ENCODE data around the gene ANXA11.
"Not testable (repeated sequence)": the region's sequence is repeated elsewhere in the genome, so short reads cannot be mapped to it uniquely, and the experiment has no call there.

ANXA11 gene

DNA sequence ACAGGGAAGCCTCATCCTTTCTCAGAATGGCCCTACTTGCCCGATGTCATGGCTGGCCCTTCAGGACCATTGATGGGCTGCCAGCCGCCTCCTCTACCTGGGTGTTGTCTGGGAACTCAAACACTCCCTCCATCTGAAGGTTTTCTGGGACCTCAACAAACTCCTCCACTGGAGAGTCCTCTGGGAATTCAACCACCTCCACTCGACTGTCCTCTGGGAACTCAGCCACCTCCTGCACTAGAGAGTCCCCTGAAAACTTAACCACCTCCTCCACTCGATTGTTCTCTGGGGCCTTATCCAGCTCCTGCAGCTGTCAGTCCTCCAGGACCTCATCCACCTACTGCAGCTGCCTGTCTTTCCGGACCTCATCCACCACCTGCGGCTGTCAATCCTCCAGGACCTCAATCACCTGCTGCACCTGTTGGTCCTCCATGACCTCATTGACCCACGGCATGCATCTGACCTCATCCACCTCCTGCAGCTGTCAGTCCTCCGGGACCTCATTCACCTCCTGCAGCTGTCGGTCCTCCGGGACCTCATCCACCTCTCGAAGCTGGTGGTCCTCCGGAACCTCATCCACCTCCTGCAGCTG is 47.1 kb upstream of the ANXA11 start:
- no peak overlapping the region for H3K27ac ChIP-seq (ENCODE audit: low read length)
- H3K27me3 ChIP-seq (ENCODE audit: insufficient read depth, low read length, poor library complexity), result no peaks in the 10 kb centered on the region
- no peak overlapping the region for H2AFZ ChIP-seq (ENCODE audit: low read depth, low read length)
- no peaks in the 10 kb centered on the region for H3K4me1 ChIP-seq (ENCODE audit: insufficient read depth, low read length)
- no peak overlapping the region for H3K4me3 ChIP-seq (ENCODE audit: low read depth in 1 of 2, low read length in 2 of 2)
- H3K9me3 ChIP-seq (ENCODE audit: insufficient read depth, low read length, severe bottlenecking), result no peaks in the 10 kb centered on the region
- H3K9ac ChIP-seq (ENCODE audit: low read depth, low read length), result no peak overlapping the region
- TF ChIP-seq, protein P1, sequence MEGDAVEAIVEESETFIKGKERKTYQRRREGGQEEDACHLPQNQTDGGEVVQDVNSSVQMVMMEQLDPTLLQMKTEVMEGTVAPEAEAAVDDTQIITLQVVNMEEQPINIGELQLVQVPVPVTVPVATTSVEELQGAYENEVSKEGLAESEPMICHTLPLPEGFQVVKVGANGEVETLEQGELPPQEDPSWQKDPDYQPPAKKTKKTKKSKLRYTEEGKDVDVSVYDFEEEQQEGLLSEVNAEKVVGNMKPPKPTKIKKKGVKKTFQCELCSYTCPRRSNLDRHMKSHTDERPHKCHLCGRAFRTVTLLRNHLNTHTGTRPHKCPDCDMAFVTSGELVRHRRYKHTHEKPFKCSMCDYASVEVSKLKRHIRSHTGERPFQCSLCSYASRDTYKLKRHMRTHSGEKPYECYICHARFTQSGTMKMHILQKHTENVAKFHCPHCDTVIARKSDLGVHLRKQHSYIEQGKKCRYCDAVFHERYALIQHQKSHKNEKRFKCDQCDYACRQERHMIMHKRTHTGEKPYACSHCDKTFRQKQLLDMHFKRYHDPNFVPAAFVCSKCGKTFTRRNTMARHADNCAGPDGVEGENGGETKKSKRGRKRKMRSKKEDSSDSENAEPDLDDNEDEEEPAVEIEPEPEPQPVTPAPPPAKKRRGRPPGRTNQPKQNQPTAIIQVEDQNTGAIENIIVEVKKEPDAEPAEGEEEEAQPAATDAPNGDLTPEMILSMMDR (IDR thresholded peaks at IDR 0.05; ENCODE audit: borderline replicate concordance, extremely low read depth, low read length, poor library complexity, severe bottlenecking), result no peak
- no peak for TF ChIP-seq EZH2 (IDR thresholded peaks at IDR 0.05; ENCODE audit: borderline replicate concordance, low read depth, low read length, severe bottlenecking)
- no peaks in the 10 kb centered on the region for H4K20me1 ChIP-seq (ENCODE audit: insufficient read depth, low read length)
- no peak overlapping the region for H3K4me2 ChIP-seq (ENCODE audit: insufficient read depth, low read length)
- no peaks in the 10 kb centered on the region for H3K79me2 ChIP-seq (ENCODE audit: insufficient read depth, low read length)
- DNase-seq, result no peak
- ATAC-seq (ENCODE audit: insufficient read depth, low read depth), result no peak
- no peaks in the 10 kb centered on the region for H3K36me3 ChIP-seq (ENCODE audit: insufficient read depth, low read length)

DNA sequence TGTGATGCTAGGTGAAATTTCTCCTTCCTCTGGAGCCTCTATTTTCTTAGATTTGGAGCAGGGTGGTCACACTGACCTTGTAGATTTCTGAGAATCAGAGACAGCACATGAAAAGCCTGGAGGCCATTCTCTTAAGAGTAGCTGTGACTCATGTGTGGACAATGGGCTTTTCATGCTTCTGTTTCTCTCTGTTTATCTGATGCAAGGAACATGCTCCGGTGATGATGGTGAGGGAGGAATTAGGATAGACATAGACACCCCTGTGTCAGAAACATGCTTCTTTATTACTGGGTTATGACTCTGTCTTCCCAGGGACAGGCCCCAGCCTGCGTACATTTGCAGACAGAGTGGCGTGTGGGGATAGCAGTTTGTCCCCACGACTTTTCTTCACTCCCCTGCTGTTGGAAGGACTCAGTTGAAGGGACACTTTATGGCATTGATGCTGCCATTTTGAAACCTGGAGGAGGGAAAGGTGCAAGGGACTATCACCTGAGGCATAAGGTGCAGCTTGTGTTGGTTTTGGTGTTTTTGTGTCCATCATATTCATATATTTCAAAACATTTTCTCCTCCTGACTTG is 46.5 kb upstream of the ANXA11 start:
- H3K27me3 ChIP-seq (ENCODE audit: insufficient read depth, low read length, poor library complexity); H3K36me3 ChIP-seq (ENCODE audit: insufficient read depth, low read length); H3K4me1 ChIP-seq (ENCODE audit: insufficient read depth, low read length); H3K79me2 ChIP-seq (ENCODE audit: insufficient read depth, low read length); H4K20me1 ChIP-seq (ENCODE audit: insufficient read depth, low read length); H3K9me3 ChIP-seq (ENCODE audit: insufficient read depth, low read length, severe bottlenecking); H3K27ac ChIP-seq (ENCODE audit: low read length); H2AFZ ChIP-seq (ENCODE audit: low read depth, low read length); ATAC-seq (ENCODE audit: insufficient read depth, low read depth); DNase-seq; H3K9ac ChIP-seq (ENCODE audit: low read depth, low read length); H3K4me3 ChIP-seq (ENCODE audit: low read depth in 1 of 2, low read length in 2 of 2); H3K4me2 ChIP-seq (ENCODE audit: insufficient read depth, low read length): not testable (repeated sequence)

DNA sequence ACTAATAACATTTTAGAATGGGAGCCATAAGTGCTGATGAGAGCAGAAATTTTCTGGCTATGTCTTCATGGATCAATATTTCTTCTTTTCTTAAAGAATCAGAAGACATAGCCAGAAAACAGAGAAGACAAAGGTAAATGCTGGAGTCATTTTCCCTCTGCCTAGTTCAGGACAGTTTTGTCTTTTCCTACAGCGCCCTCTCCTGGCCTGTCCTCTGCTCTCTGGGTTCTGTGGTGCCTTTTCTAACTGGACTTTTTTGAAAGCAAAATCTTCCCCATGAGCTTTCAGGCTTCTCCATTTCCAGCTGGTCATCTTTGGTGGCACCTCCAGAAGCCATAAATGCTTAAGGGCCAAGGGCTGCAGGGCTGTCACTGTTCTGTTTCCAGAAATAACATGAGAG is 45.1 kb upstream of the ANXA11 start:
- H3K4me1 ChIP-seq (ENCODE audit: insufficient read depth, low read length); H3K4me3 ChIP-seq (ENCODE audit: low read depth in 1 of 2, low read length in 2 of 2); DNase-seq; H3K27ac ChIP-seq (ENCODE audit: low read length); H2AFZ ChIP-seq (ENCODE audit: low read depth, low read length); H3K36me3 ChIP-seq (ENCODE audit: insufficient read depth, low read length); H3K9ac ChIP-seq (ENCODE audit: low read depth, low read length); H4K20me1 ChIP-seq (ENCODE audit: insufficient read depth, low read length); H3K79me2 ChIP-seq (ENCODE audit: insufficient read depth, low read length); H3K27me3 ChIP-seq (ENCODE audit: insufficient read depth, low read length, poor library complexity); H3K4me2 ChIP-seq (ENCODE audit: insufficient read depth, low read length); H3K9me3 ChIP-seq (ENCODE audit: insufficient read depth, low read length, severe bottlenecking): not testable (repeated sequence)
- ATAC-seq (ENCODE audit: insufficient read depth, low read depth), result peak; percentile 68

DNA sequence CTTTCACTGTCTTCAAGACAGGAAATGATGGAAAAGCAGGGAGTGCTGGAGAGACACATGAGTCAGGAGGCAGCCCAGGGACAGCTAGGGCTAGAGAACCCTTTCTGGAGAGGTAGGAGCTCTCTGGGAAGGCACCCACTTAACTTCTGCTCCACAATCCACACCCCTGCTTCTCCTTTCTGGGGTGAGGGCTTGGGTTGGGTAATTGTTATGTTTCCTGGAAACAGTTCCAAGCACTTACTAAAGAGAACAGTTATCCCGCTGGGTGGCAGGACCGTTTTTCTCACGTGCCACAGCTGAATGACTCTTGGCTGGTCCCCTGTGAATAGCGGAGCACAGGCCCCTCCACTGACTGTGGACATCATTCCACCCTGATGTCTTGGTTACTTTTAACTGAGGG is 44.6 kb upstream of the ANXA11 start:
- DNase-seq; H3K9ac ChIP-seq (ENCODE audit: low read depth, low read length); H4K20me1 ChIP-seq (ENCODE audit: insufficient read depth, low read length); H2AFZ ChIP-seq (ENCODE audit: low read depth, low read length); H3K4me1 ChIP-seq (ENCODE audit: insufficient read depth, low read length); H3K27ac ChIP-seq (ENCODE audit: low read length); ATAC-seq (ENCODE audit: insufficient read depth, low read depth); H3K79me2 ChIP-seq (ENCODE audit: insufficient read depth, low read length); H3K27me3 ChIP-seq (ENCODE audit: insufficient read depth, low read length, poor library complexity); H3K4me3 ChIP-seq (ENCODE audit: low read depth in 1 of 2, low read length in 2 of 2); H3K9me3 ChIP-seq (ENCODE audit: insufficient read depth, low read length, severe bottlenecking); H3K36me3 ChIP-seq (ENCODE audit: insufficient read depth, low read length); H3K4me2 ChIP-seq (ENCODE audit: insufficient read depth, low read length): not testable (repeated sequence)

DNA sequence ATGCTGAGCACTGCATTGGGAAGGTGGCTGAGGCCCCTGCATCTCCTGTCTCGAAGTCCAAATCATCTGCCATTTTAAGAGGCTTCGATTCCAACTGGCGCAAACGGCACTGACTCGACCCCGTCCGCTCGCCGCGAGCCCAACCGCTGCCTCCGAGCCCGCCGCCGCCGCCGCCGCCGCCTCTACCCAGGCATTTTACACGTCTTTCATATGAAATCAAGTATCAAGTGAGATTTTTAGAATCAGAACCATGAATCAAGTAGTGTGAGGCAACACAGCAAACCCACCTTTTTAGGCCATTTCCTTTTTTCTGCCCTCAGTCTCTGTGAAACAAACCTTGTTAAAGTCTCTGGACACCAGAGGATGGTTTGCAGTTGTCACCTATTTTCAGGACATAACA is 42.3 kb upstream of the ANXA11 start:
- not testable (repeated sequence) for H3K79me2 ChIP-seq (ENCODE audit: insufficient read depth, low read length); H2AFZ ChIP-seq (ENCODE audit: low read depth, low read length); H3K9me3 ChIP-seq (ENCODE audit: insufficient read depth, low read length, severe bottlenecking); H3K4me3 ChIP-seq (ENCODE audit: low read depth in 1 of 2, low read length in 2 of 2); H3K9ac ChIP-seq (ENCODE audit: low read depth, low read length); H3K36me3 ChIP-seq (ENCODE audit: insufficient read depth, low read length); ATAC-seq (ENCODE audit: insufficient read depth, low read depth); DNase-seq; H3K4me1 ChIP-seq (ENCODE audit: insufficient read depth, low read length); H3K27me3 ChIP-seq (ENCODE audit: insufficient read depth, low read length, poor library complexity); H4K20me1 ChIP-seq (ENCODE audit: insufficient read depth, low read length); H3K4me2 ChIP-seq (ENCODE audit: insufficient read depth, low read length); H3K27ac ChIP-seq (ENCODE audit: low read length)

DNA sequence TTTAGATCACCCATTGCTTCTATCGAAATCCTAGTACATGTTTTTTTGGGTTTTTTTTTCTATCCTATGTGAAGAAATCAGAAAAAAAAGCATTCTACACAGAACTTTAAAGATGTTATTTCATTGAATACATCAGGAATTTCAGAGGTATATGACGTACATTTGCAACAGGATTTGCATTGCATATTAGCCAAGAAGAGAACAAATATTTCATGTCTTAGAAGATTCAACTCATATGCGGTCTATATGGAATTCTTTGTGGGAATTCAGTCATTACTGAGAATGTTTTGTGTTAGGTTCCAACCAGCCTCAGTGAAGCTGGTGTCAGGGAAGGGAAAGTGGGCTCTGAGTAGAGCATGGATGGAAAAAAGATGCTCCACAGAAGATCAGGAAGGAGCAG is 39.0 kb upstream of the ANXA11 start:
- H4K20me1 ChIP-seq (ENCODE audit: insufficient read depth, low read length); H3K36me3 ChIP-seq (ENCODE audit: insufficient read depth, low read length); H3K4me3 ChIP-seq (ENCODE audit: low read depth in 1 of 2, low read length in 2 of 2); H3K9me3 ChIP-seq (ENCODE audit: insufficient read depth, low read length, severe bottlenecking); H3K79me2 ChIP-seq (ENCODE audit: insufficient read depth, low read length); H3K27me3 ChIP-seq (ENCODE audit: insufficient read depth, low read length, poor library complexity); ATAC-seq (ENCODE audit: insufficient read depth, low read depth); H2AFZ ChIP-seq (ENCODE audit: low read depth, low read length); DNase-seq; H3K4me2 ChIP-seq (ENCODE audit: insufficient read depth, low read length); H3K9ac ChIP-seq (ENCODE audit: low read depth, low read length); H3K4me1 ChIP-seq (ENCODE audit: insufficient read depth, low read length); H3K27ac ChIP-seq (ENCODE audit: low read length): not testable (repeated sequence)

DNA sequence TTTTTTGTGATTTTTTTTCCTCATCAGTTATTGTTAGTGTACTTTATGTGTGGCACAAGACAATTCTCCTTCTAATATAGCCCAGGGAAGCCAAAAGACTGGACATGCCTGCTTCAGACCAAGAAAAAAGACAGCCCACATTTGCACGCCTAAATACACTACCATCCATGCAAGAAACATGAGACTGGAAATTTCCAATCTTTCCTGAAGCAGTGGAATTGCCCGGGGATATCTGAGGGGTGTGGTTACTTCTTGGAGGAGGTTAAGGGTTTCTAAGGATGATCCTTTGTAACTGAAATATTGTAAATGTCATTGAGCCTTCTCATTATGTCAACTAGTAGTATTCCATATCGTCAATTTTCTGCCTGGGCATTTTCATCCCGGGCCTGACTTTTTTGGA is 37.0 kb upstream of the ANXA11 start:
- not testable (repeated sequence) for DNase-seq; H3K4me2 ChIP-seq (ENCODE audit: insufficient read depth, low read length); H3K36me3 ChIP-seq (ENCODE audit: insufficient read depth, low read length); H4K20me1 ChIP-seq (ENCODE audit: insufficient read depth, low read length); H3K27ac ChIP-seq (ENCODE audit: low read length); H3K9ac ChIP-seq (ENCODE audit: low read depth, low read length); ATAC-seq (ENCODE audit: insufficient read depth, low read depth); H2AFZ ChIP-seq (ENCODE audit: low read depth, low read length); H3K4me1 ChIP-seq (ENCODE audit: insufficient read depth, low read length); H3K9me3 ChIP-seq (ENCODE audit: insufficient read depth, low read length, severe bottlenecking); H3K4me3 ChIP-seq (ENCODE audit: low read depth in 1 of 2, low read length in 2 of 2); H3K27me3 ChIP-seq (ENCODE audit: insufficient read depth, low read length, poor library complexity); H3K79me2 ChIP-seq (ENCODE audit: insufficient read depth, low read length)

Data from DND-41 (cell line).